C4-2B (cell line): ENCODE data around the gene CYP46A1.

Experiments used
- ZFX ChIP-seq: fragments of 450-650 bp; IDR thresholded peaks from 2 replicates; pipeline ENCODE4 v1.6.1; 2017
- TF ChIP-seq, protein P1 (sequence below): fragments of 450-650 bp; conservative IDR thresholded peaks from 2 replicates; pipeline ENCODE4 v1.5.1; 2017; ENCODE audit warnings: mild to moderate bottlenecking

DNA sequence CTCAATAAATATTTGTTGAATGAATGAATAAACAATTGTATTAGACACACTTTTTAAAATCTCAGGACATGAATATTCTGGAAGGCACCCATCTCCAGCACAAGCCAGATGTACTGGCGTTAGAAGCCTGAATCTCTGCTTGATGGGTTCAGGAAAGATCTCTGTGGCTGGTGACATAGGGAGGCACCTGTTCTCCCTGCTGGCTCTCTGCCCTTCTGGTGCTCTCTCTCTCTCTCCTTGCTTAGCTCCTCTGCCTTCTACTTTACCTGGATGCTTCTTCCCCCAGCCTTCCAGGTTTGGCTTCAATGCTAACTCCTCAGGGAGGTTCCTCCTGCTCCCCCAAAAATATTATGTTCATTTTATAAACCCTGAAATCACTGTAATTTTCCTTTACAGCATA, 1.5 kb downstream of the CYP46A1 start:
- TF ChIP-seq, protein P1, sequence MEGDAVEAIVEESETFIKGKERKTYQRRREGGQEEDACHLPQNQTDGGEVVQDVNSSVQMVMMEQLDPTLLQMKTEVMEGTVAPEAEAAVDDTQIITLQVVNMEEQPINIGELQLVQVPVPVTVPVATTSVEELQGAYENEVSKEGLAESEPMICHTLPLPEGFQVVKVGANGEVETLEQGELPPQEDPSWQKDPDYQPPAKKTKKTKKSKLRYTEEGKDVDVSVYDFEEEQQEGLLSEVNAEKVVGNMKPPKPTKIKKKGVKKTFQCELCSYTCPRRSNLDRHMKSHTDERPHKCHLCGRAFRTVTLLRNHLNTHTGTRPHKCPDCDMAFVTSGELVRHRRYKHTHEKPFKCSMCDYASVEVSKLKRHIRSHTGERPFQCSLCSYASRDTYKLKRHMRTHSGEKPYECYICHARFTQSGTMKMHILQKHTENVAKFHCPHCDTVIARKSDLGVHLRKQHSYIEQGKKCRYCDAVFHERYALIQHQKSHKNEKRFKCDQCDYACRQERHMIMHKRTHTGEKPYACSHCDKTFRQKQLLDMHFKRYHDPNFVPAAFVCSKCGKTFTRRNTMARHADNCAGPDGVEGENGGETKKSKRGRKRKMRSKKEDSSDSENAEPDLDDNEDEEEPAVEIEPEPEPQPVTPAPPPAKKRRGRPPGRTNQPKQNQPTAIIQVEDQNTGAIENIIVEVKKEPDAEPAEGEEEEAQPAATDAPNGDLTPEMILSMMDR: no peak
- no peak for TF ChIP-seq ZFX
